ENCODE measurements around the gene TTLL10.

The TTLL10 gene

DNA sequence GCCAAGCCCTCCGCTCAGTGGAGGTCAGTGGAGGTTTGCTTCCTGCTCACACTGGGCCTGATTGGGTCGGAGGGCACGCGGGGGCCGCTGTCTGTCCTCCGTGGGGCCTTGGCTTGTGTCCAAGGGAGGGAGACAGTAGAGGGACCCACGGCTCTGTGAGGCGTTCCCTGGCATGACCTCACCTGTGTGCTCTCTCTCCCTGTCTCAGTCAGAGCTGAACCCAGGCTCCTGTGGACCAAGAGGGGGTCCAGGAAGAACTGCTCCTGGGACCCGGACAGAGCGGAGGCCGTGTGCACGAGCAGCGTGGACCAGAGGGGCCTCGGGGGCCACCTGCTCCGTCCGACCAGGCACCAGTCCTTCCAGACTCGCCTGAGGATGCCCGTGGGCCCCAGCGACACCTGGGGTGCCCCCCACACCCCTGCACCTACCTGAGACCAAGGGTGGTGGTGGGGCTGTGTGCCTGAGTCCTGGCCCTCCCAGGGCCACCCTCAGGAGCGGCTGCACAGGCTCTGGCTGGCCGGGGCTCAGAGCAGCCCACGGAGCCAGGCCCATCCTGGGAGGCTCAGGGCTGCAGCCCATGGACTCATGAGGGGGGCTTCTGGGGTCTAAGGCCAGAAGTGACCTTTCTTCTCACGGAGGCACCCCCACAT, 13.3 kb upstream of the TTLL10 start:
- DNase-seq (ENCODE audit: low spot score), result no peak

DNA sequence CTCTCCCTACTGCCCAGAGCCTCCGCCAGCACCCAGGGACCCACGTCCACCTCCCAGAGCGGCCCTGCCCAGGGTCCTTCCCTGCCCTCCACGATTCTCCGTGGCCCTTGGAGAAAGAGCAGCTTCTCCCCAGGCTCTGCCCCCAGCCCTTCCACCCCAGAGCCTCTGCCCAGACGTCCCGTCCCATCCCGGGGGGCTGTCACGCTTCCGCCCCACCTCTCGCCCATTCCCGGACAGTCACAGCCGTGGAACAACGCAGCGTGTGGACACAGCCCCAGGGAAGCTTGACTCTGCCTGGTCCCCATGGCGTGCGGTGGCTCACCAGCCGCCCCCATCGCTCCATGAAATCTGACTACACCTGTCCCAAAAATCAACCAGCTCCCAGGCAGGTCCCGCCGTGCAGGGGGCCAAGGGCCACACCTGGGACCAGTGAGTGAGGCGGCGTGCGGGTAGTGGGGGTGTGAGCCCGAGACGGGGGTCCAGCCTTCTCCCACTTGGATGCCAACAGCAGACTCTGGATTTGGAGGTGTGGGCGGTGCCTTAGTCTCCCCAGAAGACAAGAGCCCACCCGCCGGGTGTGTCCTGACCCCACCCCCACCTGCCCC, 12.5 kb upstream of the TTLL10 start:
- no peak for DNase-seq (ENCODE audit: low spot score)

DNA sequence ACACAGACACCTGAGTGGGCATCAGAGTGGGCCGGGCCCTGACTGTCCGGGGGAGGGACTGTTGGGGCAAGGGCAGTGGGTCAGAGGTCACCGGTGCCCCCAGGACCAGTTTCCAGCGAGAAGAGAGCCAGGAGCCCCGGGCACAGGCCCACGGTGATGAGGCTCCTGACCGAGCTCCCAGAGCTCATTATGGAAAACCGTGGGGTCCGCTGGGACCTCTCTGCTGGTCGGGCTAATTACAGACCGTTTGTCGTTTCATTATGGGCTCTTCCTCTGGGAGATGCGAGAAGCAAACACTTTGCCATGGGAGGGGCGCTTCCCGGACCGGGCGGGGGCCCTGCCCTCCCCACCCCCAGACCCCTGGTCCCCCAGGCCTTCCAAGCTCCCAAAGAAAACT, 12.0 kb upstream of the TTLL10 start:
- no peak for DNase-seq (ENCODE audit: low spot score)

DNA sequence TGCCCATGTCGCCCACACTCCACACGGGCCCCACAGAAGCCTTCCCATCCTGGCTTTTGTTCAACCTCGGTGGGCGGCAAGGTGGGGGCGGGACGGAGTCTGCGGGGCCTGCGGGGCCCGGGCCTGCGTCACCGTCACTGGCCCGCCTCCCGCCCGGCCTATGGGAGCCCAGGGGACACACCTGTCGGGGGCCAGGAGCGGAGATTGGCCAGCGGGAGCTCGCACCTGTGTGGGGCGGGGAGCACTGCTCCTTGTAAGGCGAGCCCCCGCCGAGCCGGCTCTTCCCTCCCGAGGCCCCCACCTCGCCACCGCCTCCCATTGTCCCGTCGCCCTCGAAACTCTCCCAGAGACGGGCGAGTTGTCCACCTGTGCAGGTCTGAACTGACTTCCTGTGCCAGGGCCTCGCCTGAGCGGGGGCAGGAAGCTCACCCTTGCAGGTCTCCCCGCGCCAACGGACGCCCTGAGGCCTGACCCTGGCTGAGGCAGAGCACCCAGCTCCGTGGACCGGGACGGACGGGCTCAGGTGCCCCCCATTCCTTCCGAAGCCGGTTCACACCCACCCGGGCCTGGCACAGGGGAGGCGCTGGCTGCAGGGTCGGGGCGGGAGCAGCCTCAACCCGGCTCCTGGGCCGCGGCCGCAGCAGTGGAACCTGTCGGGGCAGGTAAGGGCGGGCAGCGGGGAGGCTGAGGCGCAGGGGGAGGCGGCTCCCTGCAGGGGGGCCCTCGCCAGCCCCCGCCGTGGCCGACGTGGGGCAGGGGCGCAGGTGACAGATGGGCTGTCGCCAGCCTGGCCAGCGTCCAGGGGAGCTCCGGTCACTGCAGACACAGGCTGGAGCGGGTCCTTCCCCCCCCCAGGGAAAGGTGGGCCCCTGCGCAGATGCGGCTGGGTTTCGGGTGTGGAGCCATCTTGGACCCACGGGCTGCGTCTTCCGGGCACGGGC, 10.8 kb upstream of the TTLL10 start:
- peak; percentile 91 for DNase-seq (ENCODE audit: low spot score)

DNA sequence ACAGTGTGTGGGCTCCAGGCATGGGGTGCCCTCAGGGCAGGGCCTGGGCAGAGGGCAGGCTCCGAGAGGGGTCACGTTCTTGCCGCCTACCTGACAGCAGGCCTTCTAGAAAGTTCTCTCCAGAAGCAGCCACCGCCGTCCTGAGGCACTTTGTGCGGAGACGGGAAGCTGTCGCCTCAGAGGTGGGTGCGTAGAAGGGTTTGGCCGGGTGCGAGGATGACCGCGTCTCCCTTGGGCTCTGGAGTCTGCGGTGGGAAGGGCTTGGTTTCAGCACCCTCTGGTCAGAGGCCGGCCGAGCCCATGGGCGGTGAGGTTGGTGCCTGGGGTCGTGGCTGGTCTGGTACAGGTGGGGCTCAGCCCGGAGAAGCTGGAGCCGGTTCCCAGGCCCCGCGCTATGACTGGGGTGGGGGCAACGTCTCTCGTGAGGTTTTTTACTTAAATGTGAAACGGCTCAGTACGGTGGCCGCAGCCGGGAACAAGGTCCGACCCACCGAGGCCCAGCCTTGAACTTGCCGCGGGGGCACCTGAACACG, 10.1 kb upstream of the TTLL10 start:
- peak; percentile 47 for DNase-seq (ENCODE audit: low spot score)

DNA sequence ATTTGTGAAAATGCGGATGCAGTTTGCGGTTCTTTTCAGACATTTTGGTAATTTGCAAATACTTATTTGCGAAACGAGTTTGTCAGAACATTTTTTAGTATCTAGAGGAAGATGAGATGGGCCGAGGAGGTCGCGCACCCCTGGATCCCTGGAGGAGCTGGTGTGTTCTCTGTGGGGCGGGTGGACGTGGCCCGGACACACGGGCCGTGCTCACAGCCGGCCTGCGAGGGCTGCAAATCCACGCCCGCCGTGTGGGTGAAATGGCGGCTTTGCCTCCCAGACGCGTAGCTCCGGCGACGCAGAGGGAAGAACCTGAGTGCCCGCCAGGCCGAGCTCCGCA, 9.3 kb upstream of the TTLL10 start:
- no peak for DNase-seq (ENCODE audit: low spot score)

DNA sequence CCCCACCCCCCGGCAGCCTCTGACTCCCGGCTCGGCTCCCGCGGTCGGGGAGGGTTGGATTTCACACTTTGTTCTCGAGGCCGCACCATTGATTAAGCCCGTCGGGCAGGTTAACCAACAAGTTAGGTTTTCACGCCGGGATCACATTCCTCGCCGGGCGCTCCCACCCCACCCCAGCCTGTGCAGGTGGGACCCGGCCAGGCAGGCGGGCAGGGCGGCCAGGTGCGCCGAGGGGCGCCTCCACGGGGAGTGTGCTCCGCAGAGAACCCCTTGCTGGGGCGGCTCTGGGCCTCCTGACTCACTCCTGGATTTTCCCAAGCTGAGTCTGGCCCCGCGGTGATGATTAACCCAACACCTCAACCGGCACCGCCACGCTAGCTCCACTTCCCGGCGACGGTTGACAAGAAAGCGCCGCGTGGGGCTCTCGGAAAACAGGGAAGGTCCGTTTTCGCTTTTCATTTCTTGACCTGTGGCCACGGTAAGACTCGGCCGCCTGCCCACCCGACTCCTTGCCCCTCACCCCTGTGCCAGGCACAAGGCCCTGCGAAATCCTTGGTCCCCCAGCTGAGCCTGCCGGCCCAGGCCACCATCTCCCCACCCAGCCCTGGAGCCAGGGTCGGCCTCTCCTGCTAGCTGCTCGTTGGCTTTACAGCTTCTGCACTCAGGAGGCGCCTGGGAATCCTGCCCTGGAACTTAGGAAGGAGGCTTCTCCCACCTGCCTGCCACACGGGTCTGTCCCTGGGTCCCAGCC, 8.8 kb upstream of the TTLL10 start:
- peak; percentile 95 for DNase-seq (ENCODE audit: low spot score)

DNA sequence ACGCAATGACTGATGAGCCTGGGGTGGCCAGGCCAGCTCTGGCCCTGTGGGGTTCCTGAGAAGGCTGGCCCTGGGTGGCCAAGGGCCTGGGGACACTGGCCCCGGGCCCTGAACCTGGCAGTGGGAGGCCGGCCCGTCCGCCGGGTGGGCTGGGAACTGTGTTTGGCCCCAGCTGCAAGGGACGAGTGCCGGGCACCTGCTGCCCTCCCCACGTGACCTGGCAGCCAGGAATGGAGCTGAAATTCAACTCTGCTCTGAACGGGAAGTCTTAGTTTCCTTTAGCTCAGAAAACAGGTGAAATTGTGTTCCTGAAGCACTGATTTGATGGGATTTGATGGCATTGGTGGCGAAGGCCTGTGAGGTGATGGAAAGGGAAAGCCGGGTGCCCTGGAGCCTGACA, 8.2 kb upstream of the TTLL10 start:
- no peak for DNase-seq (ENCODE audit: low spot score)

DNA sequence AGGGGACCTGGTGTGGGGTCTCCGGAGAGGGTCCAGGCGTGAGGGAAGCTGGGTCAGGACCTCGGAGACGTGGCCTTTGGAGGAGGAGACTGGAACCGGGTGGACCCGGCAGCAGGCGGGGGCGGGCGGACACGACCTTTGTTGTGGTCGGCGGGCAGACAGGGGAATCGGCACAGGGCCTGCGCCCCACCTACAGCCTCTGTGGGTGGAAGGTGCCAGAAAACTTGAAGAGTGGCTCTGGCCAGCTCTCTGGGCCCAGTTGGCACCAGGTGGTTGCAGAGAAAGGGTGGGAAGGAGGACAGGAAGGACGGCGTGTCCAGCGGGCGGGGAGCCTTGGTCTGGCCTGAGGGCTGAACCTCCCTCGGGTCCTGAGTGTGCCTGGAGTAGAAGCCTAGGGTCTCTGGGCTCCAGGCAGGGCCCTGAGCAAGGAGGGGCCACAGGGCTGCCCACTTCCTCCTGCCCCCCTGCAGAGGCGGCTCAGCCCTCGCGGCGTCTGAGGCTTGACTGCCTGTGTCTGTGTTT, 7.7 kb upstream of the TTLL10 start:
- DNase-seq (ENCODE audit: low spot score), result peak; percentile 68

DNA sequence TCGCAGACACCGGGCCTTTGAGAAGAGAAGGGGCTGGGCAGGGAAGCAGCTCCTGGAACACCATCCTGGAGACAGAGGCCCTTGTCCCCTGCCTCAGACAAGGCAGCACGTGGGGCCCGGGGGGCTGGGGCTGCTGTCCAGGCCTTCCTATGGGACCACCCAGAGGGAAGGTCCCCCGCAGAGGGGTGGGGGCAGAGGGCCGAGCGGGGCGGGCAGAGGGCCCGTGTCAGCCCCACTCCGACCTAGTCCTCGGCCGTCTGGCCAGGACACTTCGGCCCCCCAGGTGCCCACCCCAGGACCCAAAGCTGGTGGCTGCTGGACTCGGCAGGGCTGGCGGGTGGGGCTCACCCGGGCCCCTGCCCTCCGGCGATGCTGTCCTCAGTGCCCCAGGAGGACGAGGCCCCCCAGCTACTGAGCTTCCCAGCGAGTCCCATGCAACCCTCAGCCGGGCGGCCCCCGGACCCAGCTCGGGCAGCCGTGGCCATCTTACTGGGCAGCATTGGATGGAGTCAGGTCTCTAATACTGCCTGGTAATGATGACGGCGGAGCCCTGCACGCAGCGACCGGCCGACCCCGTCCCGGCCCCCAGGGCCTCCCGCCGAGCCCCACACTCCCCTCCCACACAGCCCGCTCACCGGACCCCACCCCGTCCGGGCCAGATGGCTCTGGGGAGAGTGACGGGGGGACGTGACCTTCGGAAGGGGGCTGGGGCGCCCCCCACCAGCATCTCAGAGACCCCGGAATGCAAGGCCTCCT, 6.9 kb upstream of the TTLL10 start:
- no peak for DNase-seq (ENCODE audit: low spot score)

DNA sequence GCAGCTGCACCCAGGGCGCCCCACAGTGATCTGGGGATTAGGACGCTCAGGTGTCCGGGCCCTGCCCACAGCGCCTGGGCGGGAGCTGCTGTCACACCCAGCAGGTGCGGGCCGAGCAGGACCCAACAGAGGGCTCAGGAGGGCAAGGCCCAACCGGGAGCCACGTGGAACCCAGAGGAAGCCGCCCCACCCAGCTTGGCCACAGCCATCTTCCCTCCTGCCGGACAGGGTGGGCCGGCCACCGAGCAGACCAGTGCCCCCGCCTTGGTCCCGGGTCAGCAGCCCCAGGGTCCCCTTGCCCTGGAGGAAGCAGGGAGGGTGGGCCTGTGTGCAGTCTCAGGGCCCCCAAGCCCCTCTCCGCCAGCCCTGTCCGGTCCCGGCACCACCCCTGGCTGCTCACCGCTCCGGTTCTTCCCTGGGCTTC, 6.3 kb upstream of the TTLL10 start:
- DNase-seq (ENCODE audit: low spot score), result no peak

DNA sequence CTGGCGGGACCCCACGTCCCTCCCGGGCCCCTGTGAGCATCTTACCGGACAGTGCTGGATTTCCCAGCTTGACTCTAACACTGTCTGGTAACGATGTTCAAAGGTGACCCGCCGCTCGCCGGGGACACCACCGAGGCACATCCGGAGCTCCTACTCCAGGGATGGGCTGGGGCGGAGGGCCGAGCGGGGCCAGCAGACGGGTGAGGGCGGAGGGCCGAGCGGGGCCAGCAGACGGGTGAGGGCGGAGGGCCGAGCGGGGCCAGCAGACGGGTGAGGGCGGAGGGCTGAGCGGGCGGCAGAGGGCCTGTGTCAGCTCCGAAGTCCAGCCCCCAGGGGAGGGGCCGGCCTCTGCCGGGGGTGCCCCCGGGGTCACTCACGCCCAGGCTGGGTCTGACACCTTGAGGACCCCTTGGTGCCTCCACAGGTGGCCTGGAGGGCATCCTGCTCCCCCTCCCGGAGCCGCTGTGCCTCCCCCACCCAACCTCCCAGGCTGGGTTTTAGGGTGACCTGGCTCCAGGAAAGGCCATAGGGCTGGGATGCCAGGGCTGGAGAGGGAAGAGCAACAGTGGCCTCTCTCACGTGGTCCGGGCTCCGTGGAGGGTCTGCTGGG, 5.7 kb upstream of the TTLL10 start:
- no peak for DNase-seq (ENCODE audit: low spot score)

DNA sequence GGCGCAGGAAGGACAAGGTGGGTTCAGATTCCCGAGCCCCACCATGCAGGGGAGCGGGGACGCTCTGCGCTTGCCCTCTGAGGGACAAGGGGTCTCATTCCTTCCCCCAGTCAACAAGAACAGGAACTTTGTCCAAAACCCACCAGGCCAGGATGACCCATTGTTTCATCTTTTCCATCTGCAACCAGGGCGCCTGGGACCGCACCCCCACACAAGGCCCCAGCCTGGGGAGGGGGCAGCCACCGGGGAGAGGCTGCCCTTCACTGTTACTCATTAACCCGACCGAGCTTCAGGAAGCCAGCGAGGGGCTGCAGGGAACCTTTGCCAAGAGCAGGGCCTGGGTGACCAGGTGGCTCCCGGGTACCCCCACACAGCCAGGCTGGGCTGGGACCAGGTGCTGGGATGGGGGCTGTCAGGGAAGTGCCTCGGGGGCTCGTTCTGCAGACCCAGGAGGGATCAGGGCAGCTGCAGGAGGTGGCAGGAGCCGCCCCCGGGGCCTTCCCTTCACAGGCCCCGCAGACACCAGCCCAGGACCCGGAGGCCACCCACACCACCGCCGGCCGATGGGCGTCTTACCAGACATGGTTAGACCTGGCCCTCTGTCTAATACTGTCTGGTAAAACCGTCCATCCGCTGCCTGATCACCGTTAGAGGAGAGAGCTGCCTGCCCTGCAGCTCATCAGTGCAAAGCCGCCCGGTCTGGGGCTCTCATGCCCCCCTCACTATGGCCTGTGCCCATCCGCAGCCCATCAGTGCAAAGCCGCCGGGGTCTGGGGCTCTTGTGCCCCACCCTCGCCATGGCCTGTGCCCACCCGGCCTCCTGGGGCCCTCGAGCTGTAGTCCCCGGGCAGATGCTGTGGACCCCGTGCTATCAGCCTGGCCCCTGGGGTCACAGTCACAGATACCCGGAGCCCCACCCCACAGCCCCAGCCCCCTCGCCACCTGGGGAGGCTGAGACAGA, 4.9 kb upstream of the TTLL10 start:
- DNase-seq (ENCODE audit: low spot score), result no peak

DNA sequence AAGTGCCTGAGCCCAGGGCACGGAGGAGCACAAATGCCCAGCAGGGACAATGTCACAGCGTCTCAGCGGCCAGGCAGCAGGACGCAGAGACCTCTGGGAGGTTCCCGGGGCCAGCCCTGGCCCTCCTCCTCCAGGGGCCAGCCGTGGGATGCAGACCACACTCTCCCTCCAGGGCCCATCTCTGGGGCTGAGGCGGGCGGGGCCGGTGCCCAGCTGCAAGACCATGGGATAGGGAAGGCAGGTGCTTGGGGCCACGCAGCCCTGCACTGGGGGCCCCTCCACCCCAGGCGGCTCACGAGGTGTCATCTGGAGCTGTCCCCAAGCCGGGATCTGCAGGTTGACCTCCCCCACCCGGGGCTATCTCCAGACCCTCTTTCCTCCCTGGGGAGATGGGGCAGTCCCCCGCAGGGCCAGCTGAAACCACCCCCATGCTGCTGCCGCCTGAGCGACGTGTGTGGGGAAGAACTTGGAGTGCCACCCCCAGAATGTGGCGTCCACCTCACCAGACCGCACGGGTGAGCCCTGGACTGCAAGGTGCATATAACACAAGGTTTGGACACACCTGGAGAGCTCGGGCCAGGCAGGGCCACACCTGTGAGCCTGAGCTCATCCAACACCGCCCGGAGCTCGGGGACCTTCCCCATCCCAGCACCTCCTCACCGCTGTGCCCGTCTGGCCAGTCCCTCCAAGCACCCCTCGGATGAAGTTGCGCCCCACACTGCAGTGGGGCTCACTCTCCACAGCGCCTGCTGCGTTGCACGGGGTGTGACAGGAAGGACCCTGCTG, 4.1 kb upstream of the TTLL10 start:
- no peak for DNase-seq (ENCODE audit: low spot score)

DNA sequence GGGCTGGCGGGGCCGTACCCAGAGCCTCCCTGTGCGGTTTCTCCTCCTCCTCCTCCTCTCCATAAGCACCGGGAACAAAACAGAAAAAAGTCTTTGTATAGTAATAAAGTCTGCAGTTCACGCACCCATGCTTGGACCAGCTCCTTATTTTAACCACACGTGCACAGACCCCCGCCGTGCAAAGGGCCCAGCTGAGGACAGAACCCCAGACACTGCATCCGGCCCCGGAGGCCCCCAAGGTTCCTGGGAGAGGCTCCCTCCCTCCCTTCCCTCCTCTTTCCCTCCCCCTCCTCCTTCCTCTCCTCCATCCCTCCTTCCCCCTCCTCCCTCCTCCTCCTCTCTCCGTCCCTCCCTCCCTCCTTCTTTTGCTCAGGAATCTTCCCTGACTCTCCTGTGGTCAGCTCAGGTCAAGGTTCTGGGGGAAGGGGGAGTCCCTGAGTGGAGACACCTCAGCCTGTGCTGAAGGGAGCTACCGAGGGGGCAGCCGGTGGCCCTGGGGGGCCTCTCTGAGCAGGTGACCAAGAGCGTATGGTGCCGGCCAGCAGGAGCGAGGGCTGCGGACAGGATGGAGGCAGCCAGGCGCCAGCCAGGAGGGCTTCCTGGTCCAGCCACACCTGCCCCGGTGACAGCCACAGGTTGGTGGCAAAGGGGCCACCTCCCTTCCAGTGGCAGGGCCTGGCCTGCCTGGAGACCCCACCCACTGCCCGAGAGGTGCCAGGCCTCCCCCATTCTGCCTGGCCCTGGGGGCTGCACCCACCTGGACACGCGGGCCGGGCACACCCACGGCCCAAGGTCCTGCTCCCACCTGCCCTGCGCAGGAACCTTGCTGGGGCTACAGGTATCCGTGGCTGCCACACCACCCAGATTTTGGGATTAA, 3.2 kb upstream of the TTLL10 start:
- DNase-seq (ENCODE audit: low spot score), result peak; percentile 63

DNA sequence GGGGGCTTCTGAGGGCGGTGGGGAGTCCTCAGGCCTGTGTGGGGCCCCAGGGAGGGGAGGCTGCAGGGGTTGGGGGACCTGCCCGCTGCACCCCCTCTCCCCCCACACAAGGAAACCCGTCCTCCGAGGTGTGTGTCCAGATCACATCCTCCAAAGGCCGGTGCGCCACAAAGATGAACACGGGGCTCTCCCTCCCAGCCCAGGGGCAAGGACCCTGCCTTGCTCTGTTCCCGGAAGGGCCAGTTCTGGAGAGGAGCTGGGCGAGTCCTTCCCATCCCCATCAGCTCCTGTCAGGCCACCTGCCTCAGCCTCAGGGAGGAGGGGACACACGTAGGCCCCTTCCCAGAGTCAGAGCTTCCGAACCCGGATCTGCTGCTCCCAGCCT, 2.5 kb upstream of the TTLL10 start:
- DNase-seq (ENCODE audit: low spot score), result no peak

DNA sequence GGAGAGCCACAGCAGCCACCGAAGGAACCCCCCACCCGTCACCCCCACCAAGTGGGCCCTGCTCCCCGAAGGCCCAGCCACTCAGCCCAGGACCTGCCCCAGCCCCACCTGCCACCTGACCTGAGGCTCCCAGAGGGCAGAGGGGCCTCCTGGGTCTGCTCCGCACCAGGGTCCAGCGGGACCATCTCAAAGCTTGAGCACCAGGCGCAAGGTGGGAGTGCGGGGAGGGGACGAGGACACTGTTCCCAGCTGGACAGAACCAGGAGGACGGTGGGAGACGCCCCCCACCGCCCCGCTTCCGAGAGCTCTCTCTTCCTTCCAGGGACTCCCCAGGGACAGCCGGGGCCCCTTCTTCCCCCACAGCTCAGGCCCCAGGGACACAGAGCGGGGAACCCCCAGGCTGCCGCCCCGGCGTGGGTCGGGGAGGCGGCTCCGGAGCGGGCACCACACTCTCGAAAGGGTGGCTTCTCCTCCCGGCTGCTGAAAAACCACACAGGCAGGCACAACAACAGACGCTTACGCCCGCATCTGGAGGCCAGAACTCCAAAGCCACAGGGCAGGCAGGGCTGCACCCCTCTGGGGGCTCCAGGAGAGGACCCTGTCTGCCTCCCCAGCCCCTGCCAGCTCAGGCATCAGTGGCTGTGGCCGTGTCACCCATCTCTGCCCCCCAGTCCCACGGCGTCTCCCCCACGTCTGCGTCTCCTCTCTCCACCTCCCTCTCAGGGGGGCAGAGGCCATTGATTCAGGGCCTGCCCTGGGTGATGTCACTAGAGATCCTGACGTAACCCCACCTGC, 1.9 kb upstream of the TTLL10 start:
- no peak for DNase-seq (ENCODE audit: low spot score)

Measured in kidney tubule cell (primary cell).